Gastroesophageal sphincter (tissue), 3 donors: ENCODE results near the gene PARN.

ENCODE experiments used
- EP300 ChIP-seq: sonication (generic); formaldehyde crosslinking; IDR thresholded peaks from one replicate; pipeline ENCODE4 v1.6.1; 2017; ENCODE audit warnings: antibody characterized with exemption, mild to moderate bottlenecking
- TF ChIP-seq, protein P1 (sequence below), 4 experiments: fragments of 200-600 bp in 2 of 4; fragments of 450-650 bp in 2 of 4; sonication (generic) in 1 of 4; IDR thresholded peaks; one replicate each; pipeline ENCODE4 v1.5.1; 2017 to 2019; ENCODE audit warnings: antibody characterized with exemption in 4 of 4, mild to moderate bottlenecking in 2 of 4, moderate library complexity in 2 of 4

DNA sequence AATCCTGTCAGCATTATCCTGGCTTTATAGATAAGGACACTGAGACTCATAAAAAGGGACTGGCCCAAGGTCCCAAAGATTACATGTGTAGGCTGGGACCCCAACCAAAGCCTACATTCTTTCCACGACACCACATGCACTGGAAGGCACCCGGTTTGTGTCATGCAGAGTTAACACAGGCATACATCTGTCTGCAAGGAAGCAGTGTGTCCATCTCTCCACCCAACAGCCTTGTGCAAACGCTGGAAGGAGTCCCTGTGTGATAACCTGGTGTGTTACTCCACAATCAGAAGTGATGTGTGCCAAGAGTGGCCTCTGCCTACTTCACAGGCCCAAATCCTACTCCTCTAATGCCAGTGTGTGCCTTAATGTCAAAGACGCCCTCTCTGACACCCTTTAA, 139.8 kb downstream of the PARN start:
- TF ChIP-seq EP300, result no peak
- TF ChIP-seq, protein P1, sequence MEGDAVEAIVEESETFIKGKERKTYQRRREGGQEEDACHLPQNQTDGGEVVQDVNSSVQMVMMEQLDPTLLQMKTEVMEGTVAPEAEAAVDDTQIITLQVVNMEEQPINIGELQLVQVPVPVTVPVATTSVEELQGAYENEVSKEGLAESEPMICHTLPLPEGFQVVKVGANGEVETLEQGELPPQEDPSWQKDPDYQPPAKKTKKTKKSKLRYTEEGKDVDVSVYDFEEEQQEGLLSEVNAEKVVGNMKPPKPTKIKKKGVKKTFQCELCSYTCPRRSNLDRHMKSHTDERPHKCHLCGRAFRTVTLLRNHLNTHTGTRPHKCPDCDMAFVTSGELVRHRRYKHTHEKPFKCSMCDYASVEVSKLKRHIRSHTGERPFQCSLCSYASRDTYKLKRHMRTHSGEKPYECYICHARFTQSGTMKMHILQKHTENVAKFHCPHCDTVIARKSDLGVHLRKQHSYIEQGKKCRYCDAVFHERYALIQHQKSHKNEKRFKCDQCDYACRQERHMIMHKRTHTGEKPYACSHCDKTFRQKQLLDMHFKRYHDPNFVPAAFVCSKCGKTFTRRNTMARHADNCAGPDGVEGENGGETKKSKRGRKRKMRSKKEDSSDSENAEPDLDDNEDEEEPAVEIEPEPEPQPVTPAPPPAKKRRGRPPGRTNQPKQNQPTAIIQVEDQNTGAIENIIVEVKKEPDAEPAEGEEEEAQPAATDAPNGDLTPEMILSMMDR (IDR thresholded peaks at IDR 0.05), result no peak
